GM12873 (cell line): ENCODE data around the gene ENTPD6.

Experiments
- CTCF ChIP-seq: IDR thresholded peaks from 2 replicates; pipeline ENCODE4 v1.5.1; 2012; ENCODE audit warnings: low read depth, mild to moderate bottlenecking, moderate library complexity, low read length, control low read depth; ENCODE audit not compliant: insufficient read depth; ENCODE audit errors: missing control alignments

The ENTPD6 gene

GRCh38 chr20:25271486-25272222 lies 76.1 kb downstream of the ENTPD6 start:
- TF ChIP-seq CTCF: no peak

GRCh38 chr20:25272223-25273000 lies 76.9 kb downstream of the ENTPD6 start:
- no peak for TF ChIP-seq CTCF

- no peak for TF ChIP-seq CTCF
Observed at GRCh38 chr20:25273046-25273445, 77.5 kb downstream of the ENTPD6 start.

GRCh38 chr20:25273541-25274358 lies 78.2 kb downstream of the ENTPD6 start:
- no peak for TF ChIP-seq CTCF

GRCh38 chr20:25274481-25274880 lies 79.0 kb downstream of the ENTPD6 start:
- TF ChIP-seq CTCF: no peak

GRCh38 chr20:25274891-25275812 lies 79.6 kb downstream of the ENTPD6 start:
- TF ChIP-seq CTCF: no peak
